Sigmoid colon (tissue), 4 donors: ENCODE results near the gene KLF11.

Experiments
- EP300 ChIP-seq, 4 donors: sonication (generic); formaldehyde crosslinking; IDR thresholded peaks; one replicate each; pipeline ENCODE4 v1.6.1; 2017; ENCODE audit warnings: antibody characterized with exemption in 4 of 4
- POLR2A ChIP-seq, 2 donors: fragments of 450-650 bp; IDR thresholded peaks; one replicate each; pipeline ENCODE4 v1.6.1; 2016; ENCODE audit warnings: antibody characterized with exemption in 2 of 2, mild to moderate bottlenecking in 2 of 2, moderate library complexity in 2 of 2
- POLR2AphosphoS5 ChIP-seq, 4 donors: sonication (generic); formaldehyde crosslinking; IDR thresholded peaks; one replicate each; pipeline ENCODE4 v1.6.1; 2017; ENCODE audit warnings: antibody characterized with exemption in 4 of 4
- TF ChIP-seq, protein P1 (sequence below), 4 experiments: fragments of 450-650 bp in 3 of 4; fragments of 200-600 bp in 1 of 4; IDR thresholded peaks; one replicate each; pipeline ENCODE4 v1.5.1; 2016 to 2019; ENCODE audit warnings: antibody characterized with exemption in 4 of 4, mild to moderate bottlenecking in 3 of 4, moderate library complexity in 2 of 4

DNA sequence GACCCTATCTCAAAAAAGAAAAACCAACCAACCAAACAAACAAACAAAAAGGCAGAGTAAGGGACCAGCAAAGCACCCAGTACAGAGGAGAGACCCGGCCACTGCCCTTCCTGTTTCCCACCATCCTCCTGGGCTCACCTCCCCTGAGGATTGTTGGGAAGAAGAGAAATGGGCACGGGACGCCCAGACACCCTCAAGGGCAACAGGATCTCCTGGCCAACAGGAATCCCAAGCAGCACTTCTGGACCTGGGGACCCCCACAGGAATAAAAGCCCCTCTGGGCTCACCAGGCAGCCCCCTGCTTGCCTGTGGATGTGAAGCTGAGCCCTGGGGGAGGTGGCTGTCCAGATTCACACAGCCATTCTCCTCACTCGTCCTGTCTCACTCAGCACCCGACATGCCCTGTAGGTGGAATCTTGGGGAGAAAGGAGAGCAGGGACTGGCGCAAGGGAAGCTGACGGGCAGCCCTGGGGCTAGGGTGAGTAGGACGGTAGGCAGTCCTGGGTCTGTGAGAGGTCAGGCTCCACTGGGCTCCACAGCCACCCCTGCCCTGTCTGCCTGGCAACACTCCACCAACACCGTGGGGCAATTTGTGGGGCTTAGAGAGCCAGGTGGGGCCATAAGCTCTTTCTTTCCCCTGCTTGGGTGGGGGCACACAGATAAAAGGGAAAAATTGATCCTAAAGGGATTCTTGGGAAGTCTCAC is 18.0 kb downstream of the KLF11 start:
- TF ChIP-seq POLR2A (IDR thresholded peaks at IDR 0.05) (no peak), POLR2AphosphoS5 (IDR thresholded peaks at IDR 0.05) (no peak), EP300 (IDR thresholded peaks at IDR 0.05) (no peak)
- TF ChIP-seq, protein P1, sequence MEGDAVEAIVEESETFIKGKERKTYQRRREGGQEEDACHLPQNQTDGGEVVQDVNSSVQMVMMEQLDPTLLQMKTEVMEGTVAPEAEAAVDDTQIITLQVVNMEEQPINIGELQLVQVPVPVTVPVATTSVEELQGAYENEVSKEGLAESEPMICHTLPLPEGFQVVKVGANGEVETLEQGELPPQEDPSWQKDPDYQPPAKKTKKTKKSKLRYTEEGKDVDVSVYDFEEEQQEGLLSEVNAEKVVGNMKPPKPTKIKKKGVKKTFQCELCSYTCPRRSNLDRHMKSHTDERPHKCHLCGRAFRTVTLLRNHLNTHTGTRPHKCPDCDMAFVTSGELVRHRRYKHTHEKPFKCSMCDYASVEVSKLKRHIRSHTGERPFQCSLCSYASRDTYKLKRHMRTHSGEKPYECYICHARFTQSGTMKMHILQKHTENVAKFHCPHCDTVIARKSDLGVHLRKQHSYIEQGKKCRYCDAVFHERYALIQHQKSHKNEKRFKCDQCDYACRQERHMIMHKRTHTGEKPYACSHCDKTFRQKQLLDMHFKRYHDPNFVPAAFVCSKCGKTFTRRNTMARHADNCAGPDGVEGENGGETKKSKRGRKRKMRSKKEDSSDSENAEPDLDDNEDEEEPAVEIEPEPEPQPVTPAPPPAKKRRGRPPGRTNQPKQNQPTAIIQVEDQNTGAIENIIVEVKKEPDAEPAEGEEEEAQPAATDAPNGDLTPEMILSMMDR (IDR thresholded peaks at IDR 0.05) = no peak
